OCI-LY7 (cell line): ENCODE data around the gene TTLL10.

Experiments
- EZH2phosphoT487 ChIP-seq: fragments of 200-600 bp; sonication (generic); IDR thresholded peaks from 2 replicates; pipeline ENCODE4 v1.6.1; 2018; ENCODE audit warnings: low read depth, borderline replicate concordance, mild to moderate bottlenecking, mixed run types, antibody characterized with exemption, low read length, moderate library complexity, mixed read lengths
- TF ChIP-seq, protein P1 (sequence below): fragments of 200-600 bp; sonication (generic); conservative IDR thresholded peaks from 2 replicates; pipeline ENCODE4 v1.5.1; 2014; ENCODE audit warnings: mild to moderate bottlenecking, antibody characterized with exemption, low read length, moderate library complexity, mixed read lengths

- TF ChIP-seq, protein P1, sequence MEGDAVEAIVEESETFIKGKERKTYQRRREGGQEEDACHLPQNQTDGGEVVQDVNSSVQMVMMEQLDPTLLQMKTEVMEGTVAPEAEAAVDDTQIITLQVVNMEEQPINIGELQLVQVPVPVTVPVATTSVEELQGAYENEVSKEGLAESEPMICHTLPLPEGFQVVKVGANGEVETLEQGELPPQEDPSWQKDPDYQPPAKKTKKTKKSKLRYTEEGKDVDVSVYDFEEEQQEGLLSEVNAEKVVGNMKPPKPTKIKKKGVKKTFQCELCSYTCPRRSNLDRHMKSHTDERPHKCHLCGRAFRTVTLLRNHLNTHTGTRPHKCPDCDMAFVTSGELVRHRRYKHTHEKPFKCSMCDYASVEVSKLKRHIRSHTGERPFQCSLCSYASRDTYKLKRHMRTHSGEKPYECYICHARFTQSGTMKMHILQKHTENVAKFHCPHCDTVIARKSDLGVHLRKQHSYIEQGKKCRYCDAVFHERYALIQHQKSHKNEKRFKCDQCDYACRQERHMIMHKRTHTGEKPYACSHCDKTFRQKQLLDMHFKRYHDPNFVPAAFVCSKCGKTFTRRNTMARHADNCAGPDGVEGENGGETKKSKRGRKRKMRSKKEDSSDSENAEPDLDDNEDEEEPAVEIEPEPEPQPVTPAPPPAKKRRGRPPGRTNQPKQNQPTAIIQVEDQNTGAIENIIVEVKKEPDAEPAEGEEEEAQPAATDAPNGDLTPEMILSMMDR: no peak
- no peak for TF ChIP-seq EZH2phosphoT487
These were observed 25.6 kb upstream of the TTLL10 start for GRCh38 chr1:1148061-1148460.
